T-helper 2 cell treated with Interferon-gamma antibody and Interleukin-4, amounts not matched to agents 100 ng/mL and 5 ng/mL, for 36 hours (primary cell): ENCODE measurements around the gene EFCAB6. TPM values are rescaled to one million over a fixed set of nuclear protein-coding genes. Genes with fewer than 3 reads are reported as not detected.
"Not testable (repeated sequence)": the region's sequence is repeated elsewhere in the genome, so short reads cannot be mapped to it uniquely, and the experiment has no call there.

ENCODE experiments used
- intact Hi-C: fragments of 100-400 bp; cut with micrococcal nuclease; formaldehyde crosslinking; loops from one replicate; pipeline ENCODE4 v1.15.1; 2023
- total RNA-seq: library from RNA; stranded (reverse); gene quantifications from 2 replicates; pipeline ENCODE4 v1.2.3, GENCODE V29; 2022

The EFCAB6 gene
- total RNA-seq, 1 donor from 2014 or later, result 0.20 TPM

- intact Hi-C loops, result no loop called here
Observed at GRCh38 chr22:43714104-43714503, 98.0 kb downstream of the EFCAB6 start.

DNA sequence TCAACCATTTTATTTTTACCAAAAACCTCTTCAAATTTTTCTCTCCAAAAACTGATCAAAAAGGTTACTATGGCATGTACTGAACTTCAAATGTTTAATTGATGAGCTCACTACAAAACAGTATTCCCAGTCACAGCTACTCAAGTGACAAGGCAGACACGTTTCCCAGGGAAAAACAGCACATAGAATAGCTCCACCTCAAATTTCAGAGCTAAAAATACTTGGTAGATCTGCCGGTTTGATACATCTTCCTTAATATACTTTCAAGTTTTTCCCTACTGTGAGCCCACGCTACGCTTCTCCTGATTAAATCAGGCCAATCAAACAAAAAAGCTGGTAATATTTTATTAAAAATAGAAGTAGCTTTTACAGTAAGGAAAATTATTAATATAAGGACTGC is 100.4 kb downstream of the EFCAB6 start:
- intact Hi-C loops, result no loop called here

GRCh38 chr22:43707648-43708047 is 104.5 kb downstream of the EFCAB6 start:
- intact Hi-C loops, result no loop called here

GRCh38 chr22:43706571-43707328 is 105.4 kb downstream of the EFCAB6 start:
- intact Hi-C loops, result no loop called here

DNA sequence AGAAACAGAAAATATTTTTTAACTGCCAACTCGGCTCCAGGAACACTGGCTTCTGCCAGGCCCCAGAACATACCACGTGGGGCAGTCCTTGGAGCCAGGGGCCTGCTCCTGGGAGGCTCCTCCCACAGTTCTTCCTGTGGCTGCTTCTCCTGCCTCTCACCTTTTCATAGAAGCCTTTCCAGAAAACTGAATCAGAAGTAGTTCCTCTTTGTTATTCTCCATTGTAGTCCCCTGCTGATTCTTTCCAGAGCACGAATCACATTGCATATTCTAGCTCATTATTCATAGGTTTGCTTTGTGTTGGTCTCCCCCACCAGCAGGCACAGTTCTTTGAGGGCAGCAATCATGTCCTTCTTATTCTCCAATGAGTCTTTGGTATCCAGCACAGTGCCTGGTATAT is 106.0 kb downstream of the EFCAB6 start:
- intact Hi-C loops, result no loop called here

GRCh38 chr22:43704051-43704450 is 108.1 kb downstream of the EFCAB6 start:
- intact Hi-C loops, result no loop called here

GRCh38 chr22:43698403-43698802 is 113.7 kb downstream of the EFCAB6 start:
- intact Hi-C loops, result no loop called here

DNA sequence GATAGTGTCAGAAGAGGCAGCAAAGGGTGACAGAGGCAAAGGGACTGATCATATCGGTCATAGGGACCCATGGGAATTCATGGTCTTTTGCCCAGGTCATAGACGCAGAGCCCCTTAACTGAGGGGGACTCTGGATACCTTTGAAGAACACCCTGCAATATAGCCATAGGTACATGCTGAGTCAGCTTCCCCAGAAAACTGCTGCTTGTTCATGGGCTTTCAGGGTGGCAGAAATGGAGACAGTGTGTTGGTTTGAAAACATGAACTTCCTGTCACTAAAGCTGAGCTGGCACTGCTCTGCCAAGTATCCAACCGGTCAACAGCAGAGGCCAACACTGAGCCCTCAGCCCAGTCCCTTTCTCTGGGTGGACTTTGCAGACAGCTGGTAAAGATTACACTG is 114.2 kb downstream of the EFCAB6 start:
- intact Hi-C loops, result no loop called here

- intact Hi-C loops, result no loop called here
Observed at GRCh38 chr22:43693249-43693648, 118.9 kb downstream of the EFCAB6 start.

DNA sequence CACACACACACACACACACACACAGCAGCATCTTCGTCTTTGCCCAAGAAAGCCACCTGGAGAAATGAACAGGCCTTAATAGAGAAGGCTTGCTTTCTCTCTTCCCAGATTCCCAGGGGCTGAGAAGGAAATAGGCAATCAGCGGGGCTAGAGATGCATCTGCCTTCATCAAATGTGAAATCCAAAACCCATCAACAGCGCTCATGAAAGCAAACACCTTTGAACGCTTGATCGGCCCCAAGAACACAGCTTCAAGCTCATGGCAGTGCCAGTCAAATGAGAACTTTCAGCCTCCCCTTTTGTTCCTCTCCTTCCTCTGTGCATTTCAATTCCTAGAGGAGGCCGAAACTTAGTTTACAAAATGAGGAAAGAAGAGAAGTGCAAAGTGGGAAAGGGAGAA is 122.7 kb downstream of the EFCAB6 start:
- intact Hi-C loops, result no loop called here

DNA sequence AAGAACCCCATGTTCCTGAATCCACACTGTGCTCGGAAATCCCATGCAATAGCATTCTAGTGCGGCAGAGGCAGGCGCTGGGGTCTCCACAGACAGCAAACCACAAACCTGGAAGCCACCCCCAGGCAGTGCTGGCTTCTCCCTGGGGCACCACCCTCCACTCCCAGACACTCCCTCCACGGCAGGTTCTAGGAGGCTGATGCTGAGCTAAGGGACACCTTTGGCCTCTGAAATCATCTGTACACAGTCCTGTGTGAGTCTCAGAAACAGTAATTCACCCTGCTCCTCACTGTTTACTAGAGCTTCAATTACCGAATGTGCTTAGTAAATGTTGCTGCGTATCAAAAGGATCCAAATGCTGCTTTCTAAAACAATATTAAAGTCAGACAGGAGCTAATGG is 129.3 kb downstream of the EFCAB6 start:
- intact Hi-C loops, result no loop called here

GRCh38 chr22:43681731-43682360 is 130.3 kb downstream of the EFCAB6 start:
- intact Hi-C loops, result no loop called here

- intact Hi-C loops, result no loop called here
Observed at GRCh38 chr22:43670513-43670912, 141.6 kb downstream of the EFCAB6 start.

GRCh38 chr22:43669190-43669589 is 142.9 kb downstream of the EFCAB6 start:
- intact Hi-C loops, result no loop called here

GRCh38 chr22:43667656-43668055 is 144.4 kb downstream of the EFCAB6 start:
- intact Hi-C loops, result no loop called here

GRCh38 chr22:43666457-43666856 is 145.6 kb downstream of the EFCAB6 start:
- intact Hi-C loops, result no loop called here

GRCh38 chr22:43658823-43659222 is 153.3 kb downstream of the EFCAB6 start:
- intact Hi-C loops, result no loop called here

DNA sequence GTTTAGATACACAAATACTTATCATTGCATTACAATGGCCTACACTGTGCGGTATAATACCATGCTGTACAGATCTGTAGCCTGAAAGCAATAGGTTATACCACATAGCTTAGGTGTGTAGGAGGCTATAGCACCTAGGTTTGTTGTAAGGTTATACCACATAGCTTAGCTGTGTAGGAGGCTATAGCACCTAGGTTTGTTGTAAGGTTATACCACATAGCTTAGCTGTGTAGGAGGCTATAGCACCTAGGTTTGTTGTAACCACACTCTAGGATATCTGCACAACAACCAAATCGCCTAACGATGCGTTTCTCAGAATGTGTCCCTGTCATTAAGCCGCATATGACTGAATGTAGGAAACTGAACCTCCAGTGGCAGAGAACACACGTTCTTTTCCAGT is 155.5 kb downstream of the EFCAB6 start:
- intact Hi-C loops, result not testable (repeated sequence)

GRCh38 chr22:43654271-43654670 is 157.8 kb downstream of the EFCAB6 start:
- intact Hi-C loops, result no loop called here

DNA sequence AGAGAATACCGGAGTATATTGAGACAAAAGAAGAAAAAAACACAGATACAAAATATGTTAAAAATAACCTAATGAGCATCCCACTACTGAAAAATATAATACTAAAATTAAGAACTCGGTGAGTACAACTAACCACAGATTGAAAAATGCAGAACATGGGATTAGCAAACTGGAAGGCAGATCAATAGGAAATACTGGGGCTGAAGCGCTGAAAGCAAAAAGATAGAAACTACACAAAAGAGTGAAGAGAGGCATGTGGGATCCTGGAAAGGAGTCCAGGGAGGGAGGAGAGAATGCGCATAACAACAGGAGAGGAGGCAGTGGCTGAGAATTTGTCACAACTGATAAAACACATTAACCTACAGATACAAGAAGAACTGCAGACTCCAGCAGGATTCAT is 159.3 kb downstream of the EFCAB6 start:
- intact Hi-C loops, result no loop called here

DNA sequence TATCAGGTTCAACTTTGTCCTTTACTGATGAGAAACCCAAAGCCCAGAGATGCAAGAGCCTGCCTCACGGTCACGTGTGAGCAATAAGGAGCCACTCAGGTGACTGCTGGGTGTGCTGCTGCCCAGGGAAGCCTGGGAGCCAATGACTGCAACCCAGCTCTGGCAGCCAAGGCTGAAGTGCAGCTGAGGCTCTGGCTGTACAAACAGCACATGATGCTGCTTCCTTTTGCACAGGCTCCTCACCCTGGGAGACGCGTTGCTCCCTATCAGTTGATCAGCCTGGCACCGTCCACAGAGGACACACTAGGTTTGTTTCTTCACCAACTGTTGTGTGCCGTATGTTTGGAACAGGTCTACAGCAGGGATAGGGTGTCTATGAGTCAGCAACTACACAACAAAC is 168.7 kb downstream of the EFCAB6 start:
- intact Hi-C loops, result no loop called here

DNA sequence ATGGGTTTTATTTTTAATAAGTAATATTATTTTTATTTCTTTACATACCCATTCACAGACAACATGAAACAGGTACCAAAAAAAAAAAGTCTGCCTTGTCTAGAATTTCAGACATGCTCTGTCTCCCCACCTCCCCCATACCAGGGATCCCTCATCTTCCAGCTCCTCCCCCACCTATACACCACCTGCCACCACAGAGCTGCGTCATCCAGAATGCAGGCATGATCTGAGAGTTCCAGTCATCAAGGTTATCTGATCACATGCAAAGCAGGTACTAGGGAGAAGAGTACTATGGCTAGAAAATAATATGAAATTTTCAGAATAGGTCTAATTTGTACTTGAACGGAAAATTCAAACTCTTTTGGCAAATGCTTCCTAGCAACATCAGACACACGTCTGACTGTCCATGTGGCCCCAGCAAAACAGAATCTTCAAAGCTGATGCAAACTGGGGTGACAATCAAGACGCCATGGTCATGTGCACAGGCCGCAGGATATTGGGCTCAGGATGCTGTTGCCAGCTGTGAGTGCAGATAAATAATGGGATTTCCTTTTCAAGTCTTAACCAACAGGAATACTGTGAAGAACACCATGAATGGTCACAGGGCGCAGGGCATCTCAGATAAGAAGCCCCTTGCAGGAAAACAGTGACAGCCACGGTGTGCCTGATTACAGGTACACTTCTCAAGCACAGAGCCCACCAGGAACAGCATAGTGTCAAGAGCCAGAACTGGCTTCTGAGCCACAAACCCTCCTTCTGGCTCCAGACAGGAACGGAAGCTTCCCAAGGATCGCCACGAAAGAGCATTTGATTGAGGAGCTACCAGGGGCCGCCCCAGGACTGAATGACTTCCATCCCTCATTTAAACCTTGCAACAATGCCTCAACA is 169.5 kb downstream of the EFCAB6 start:
- intact Hi-C loops, result no loop called here
